Measurements from ENCODE around the gene CHAT.

Gene CHAT

GRCh38 chr10:49628599-49628998 lies 14.8 kb downstream of the CHAT start:
- Histone ChIP-seq H3K4me2 (ENCODE audit: low read length, poor library complexity, severe bottlenecking) (no peak overlapping the region), H2AFZ (ENCODE audit: low read depth, low read length) (no peak overlapping the region), H2AK5ac (ENCODE audit: low read length, severe bottlenecking) (no peak overlapping the region), H3K27ac (ENCODE audit: low read length, poor library complexity, severe bottlenecking) (no peak overlapping the region), H2BK5ac (ENCODE audit: low read depth, low read length, poor library complexity, severe bottlenecking) (no peak overlapping the region), H2BK15ac (ENCODE audit: low read depth, poor library complexity, severe bottlenecking) (no peak overlapping the region), H3K9me3 (ENCODE audit: control insufficient read depth, low read length) (no peaks in the 10 kb centered on the region), H4K91ac (ENCODE audit: low read length) (no peak overlapping the region), H3K9ac (ENCODE audit: low read length) (no peak overlapping the region), H3K4ac (ENCODE audit: low read depth in 1 of 2, low read length in 2 of 2) (no peak overlapping the region), H3K36me3 (ENCODE audit: control insufficient read depth in 1 of 2, insufficient read depth in 2 of 2, low read depth in 1 of 2, low read length in 2 of 2) (no peaks in the 10 kb centered on the region), H3K27me3 (ENCODE audit: control insufficient read depth in 1 of 2, insufficient read depth in 1 of 2, low read length in 2 of 2) (peaks cover 18 to 79% of the 10 kb centered on the region in 2 experiments), H3K4me1 (ENCODE audit: control insufficient read depth, insufficient read depth, low read depth, low read length) (peaks cover 5% of the 10 kb centered on the region), H2BK120ac (ENCODE audit: low read depth, low read length) (no peak overlapping the region), H2BK12ac (ENCODE audit: low read length in 2 of 2) (no peak overlapping the region), H3K23ac (ENCODE audit: low read length in 2 of 2) (no peak overlapping the region), H4K8ac (ENCODE audit: low read length) (no peak overlapping the region), H3K14ac (ENCODE audit: low read length in 2 of 2) (no peak overlapping the region), H3K79me1 (replicated peaks; ENCODE audit: low read length, poor library complexity, severe bottlenecking) (no peaks in the 10 kb centered on the region), H3K18ac (ENCODE audit: low read depth in 1 of 2, low read length in 2 of 2) (no peak overlapping the region), H3K4me3 (ENCODE audit: insufficient read depth in 1 of 2, low read depth in 1 of 2, low read length in 2 of 2) (no peak overlapping the region)
- DNase-seq: no peak
- 86% methylated on average over 8 of the region's 8 CpGs for WGBS

GRCh38 chr10:49629431-49629881 lies 15.6 kb downstream of the CHAT start:
- no peaks in the 10 kb centered on the region for H3K9me3 ChIP-seq (ENCODE audit: control insufficient read depth, low read length)
- peaks cover 5% of the 10 kb centered on the region for H3K4me1 ChIP-seq (ENCODE audit: control insufficient read depth, insufficient read depth, low read depth, low read length)
- no peak overlapping the region for H2BK120ac ChIP-seq (ENCODE audit: low read depth, low read length)
- WGBS: 69% methylated on average over 7 of the region's 9 CpGs
- no peak overlapping the region for H3K14ac ChIP-seq (ENCODE audit: low read length in 2 of 2)
- H3K4me3 ChIP-seq (ENCODE audit: insufficient read depth in 1 of 2, low read depth in 1 of 2, low read length in 2 of 2): no peak overlapping the region
- no peak for DNase-seq
- H3K27me3 ChIP-seq (ENCODE audit: control insufficient read depth in 1 of 2, insufficient read depth in 1 of 2, low read length in 2 of 2): peaks cover 26 to 81% of the 10 kb centered on the region in 2 experiments
- no peak overlapping the region for H3K4ac ChIP-seq (ENCODE audit: low read depth in 1 of 2, low read length in 2 of 2)
- no peak overlapping the region for H3K23ac ChIP-seq (ENCODE audit: low read length in 2 of 2)
- H3K36me3 ChIP-seq (ENCODE audit: control insufficient read depth in 1 of 2, insufficient read depth in 2 of 2, low read depth in 1 of 2, low read length in 2 of 2): no peaks in the 10 kb centered on the region
- H2BK5ac ChIP-seq (ENCODE audit: low read depth, low read length, poor library complexity, severe bottlenecking): no peak overlapping the region
- H3K27ac ChIP-seq (ENCODE audit: low read length, poor library complexity, severe bottlenecking): no peak overlapping the region
- no peak overlapping the region for H2BK15ac ChIP-seq (ENCODE audit: low read depth, poor library complexity, severe bottlenecking)
- H4K91ac ChIP-seq (ENCODE audit: low read length): no peak overlapping the region
- no peak overlapping the region for H3K9ac ChIP-seq (ENCODE audit: low read length)
- H2AK5ac ChIP-seq (ENCODE audit: low read length, severe bottlenecking): no peak overlapping the region
- H2AFZ ChIP-seq (ENCODE audit: low read depth, low read length): no peak overlapping the region
- no peaks in the 10 kb centered on the region for H3K79me1 ChIP-seq (replicated peaks; ENCODE audit: low read length, poor library complexity, severe bottlenecking)
- H3K4me2 ChIP-seq (ENCODE audit: low read length, poor library complexity, severe bottlenecking): no peak overlapping the region
- H4K8ac ChIP-seq (ENCODE audit: low read length): no peak overlapping the region
- H2BK12ac ChIP-seq (ENCODE audit: low read length in 2 of 2): no peak overlapping the region
- no peak overlapping the region for H3K18ac ChIP-seq (ENCODE audit: low read depth in 1 of 2, low read length in 2 of 2)

- WGBS: 96% methylated on average over 6 of the region's 6 CpGs
- H3K36me3 ChIP-seq (ENCODE audit: control insufficient read depth in 1 of 2, insufficient read depth in 2 of 2, low read depth in 1 of 2, low read length in 2 of 2): no peaks in the 10 kb centered on the region
- no peak for DNase-seq
Observed at GRCh38 chr10:49631975-49632374, 18.1 kb downstream of the CHAT start.

GRCh38 chr10:49632406-49633317 lies 18.8 kb downstream of the CHAT start:
- Histone ChIP-seq H2BK12ac (ENCODE audit: low read length in 2 of 2) (no peak overlapping the region), H4K91ac (ENCODE audit: low read length) (peak overlapping the region; percentile 53), H3K79me1 (replicated peaks; ENCODE audit: low read length, poor library complexity, severe bottlenecking) (no peaks in the 10 kb centered on the region), H2BK120ac (ENCODE audit: low read depth, low read length) (no peak overlapping the region), H2AK5ac (ENCODE audit: low read length, severe bottlenecking) (no peak overlapping the region), H3K36me3 (ENCODE audit: control insufficient read depth in 1 of 2, insufficient read depth in 2 of 2, low read depth in 1 of 2, low read length in 2 of 2) (no peaks in the 10 kb centered on the region), H3K4ac (ENCODE audit: low read depth in 1 of 2, low read length in 2 of 2) (no peak overlapping the region), H3K27me3 (ENCODE audit: control insufficient read depth in 1 of 2, insufficient read depth in 1 of 2, low read length in 2 of 2) (peaks cover 30 to 89% of the 10 kb centered on the region in 2 experiments), H3K9ac (ENCODE audit: low read length) (no peak overlapping the region), H3K18ac (ENCODE audit: low read depth in 1 of 2, low read length in 2 of 2) (no peak overlapping the region), H3K27ac (ENCODE audit: low read length, poor library complexity, severe bottlenecking) (no peak overlapping the region), H3K9me3 (ENCODE audit: control insufficient read depth, low read length) (no peaks in the 10 kb centered on the region), H3K4me2 (ENCODE audit: low read length, poor library complexity, severe bottlenecking) (no peak overlapping the region), H3K14ac (ENCODE audit: low read length in 2 of 2) (peak overlapping the region in 1 of 2 experiments; percentile 59), H4K8ac (ENCODE audit: low read length) (no peak overlapping the region), H2BK15ac (ENCODE audit: low read depth, poor library complexity, severe bottlenecking) (no peak overlapping the region), H3K4me1 (ENCODE audit: control insufficient read depth, insufficient read depth, low read depth, low read length) (peaks cover 5% of the 10 kb centered on the region), H3K4me3 (ENCODE audit: insufficient read depth in 1 of 2, low read depth in 1 of 2, low read length in 2 of 2) (no peak overlapping the region), H3K23ac (ENCODE audit: low read length in 2 of 2) (no peak overlapping the region), H2AFZ (ENCODE audit: low read depth, low read length) (no peak overlapping the region), H2BK5ac (ENCODE audit: low read depth, low read length, poor library complexity, severe bottlenecking) (no peak overlapping the region)
- 56% methylated on average over 12 of the region's 12 CpGs for WGBS
- DNase-seq: no peak

More at GRCh38 chr10:49631975-49632374, 18.1 kb downstream of the CHAT start:
- no peak overlapping the region for H2BK120ac ChIP-seq (ENCODE audit: low read depth, low read length)
- no peak overlapping the region for H3K4ac ChIP-seq (ENCODE audit: low read depth in 1 of 2, low read length in 2 of 2)
- H4K8ac ChIP-seq (ENCODE audit: low read length): no peak overlapping the region
- no peak overlapping the region for H2AK5ac ChIP-seq (ENCODE audit: low read length, severe bottlenecking)
- no peak overlapping the region for H2AFZ ChIP-seq (ENCODE audit: low read depth, low read length)
- H3K9me3 ChIP-seq (ENCODE audit: control insufficient read depth, low read length): no peaks in the 10 kb centered on the region
- H3K4me3 ChIP-seq (ENCODE audit: insufficient read depth in 1 of 2, low read depth in 1 of 2, low read length in 2 of 2): no peak overlapping the region
- no peak overlapping the region for H3K4me2 ChIP-seq (ENCODE audit: low read length, poor library complexity, severe bottlenecking)
- H3K23ac ChIP-seq (ENCODE audit: low read length in 2 of 2): no peak overlapping the region
- H3K4me1 ChIP-seq (ENCODE audit: control insufficient read depth, insufficient read depth, low read depth, low read length): peaks cover 5% of the 10 kb centered on the region
- H2BK12ac ChIP-seq (ENCODE audit: low read length in 2 of 2): no peak overlapping the region
- no peak overlapping the region for H3K9ac ChIP-seq (ENCODE audit: low read length)
- H3K18ac ChIP-seq (ENCODE audit: low read depth in 1 of 2, low read length in 2 of 2): no peak overlapping the region
- H2BK5ac ChIP-seq (ENCODE audit: low read depth, low read length, poor library complexity, severe bottlenecking): no peak overlapping the region
- peaks cover 26 to 84% of the 10 kb centered on the region in 2 experiments for H3K27me3 ChIP-seq (ENCODE audit: control insufficient read depth in 1 of 2, insufficient read depth in 1 of 2, low read length in 2 of 2)
- no peaks in the 10 kb centered on the region for H3K79me1 ChIP-seq (replicated peaks; ENCODE audit: low read length, poor library complexity, severe bottlenecking)
- H3K14ac ChIP-seq (ENCODE audit: low read length in 2 of 2): no peak overlapping the region
- no peak overlapping the region for H2BK15ac ChIP-seq (ENCODE audit: low read depth, poor library complexity, severe bottlenecking)
- H3K27ac ChIP-seq (ENCODE audit: low read length, poor library complexity, severe bottlenecking): no peak overlapping the region
- H4K91ac ChIP-seq (ENCODE audit: low read length): no peak overlapping the region

Data from mesenchymal stem cell (in vitro differentiated cells and primary cell).